GM19372 (cell line): Measurements from ENCODE around the gene SDCBP2.
"Not testable (repeated sequence)": the region's sequence is repeated elsewhere in the genome, so short reads cannot be mapped to it uniquely, and the experiment has no call there.

Experiments used
- ATAC-seq: cut with Tn5 transposase; IDR thresholded peaks from one replicate; pipeline ENCODE4 v1.9.1; 2021; ENCODE audit warnings: mild to moderate bottlenecking, low read depth, moderate library complexity; ENCODE audit not compliant: unreplicated experiment

SDCBP2 gene

GRCh38 chr20:1360094-1360846, 31.3 kb upstream of the SDCBP2 start:
- no peak for ATAC-seq

GRCh38 chr20:1357921-1358671, 29.2 kb upstream of the SDCBP2 start:
- ATAC-seq = no peak

- no peak for ATAC-seq
Measured at GRCh38 chr20:1353956-1354355, 25.0 kb upstream of the SDCBP2 start.

GRCh38 chr20:1346315-1346969, 17.5 kb upstream of the SDCBP2 start:
- ATAC-seq = no peak

GRCh38 chr20:1345756-1346093, 16.8 kb upstream of the SDCBP2 start:
- ATAC-seq = no peak

GRCh38 chr20:1345030-1345755, 16.3 kb upstream of the SDCBP2 start:
- ATAC-seq = no peak

GRCh38 chr20:1343446-1344124, 14.6 kb upstream of the SDCBP2 start:
- ATAC-seq = not testable (repeated sequence)

- no peak for ATAC-seq
Measured at GRCh38 chr20:1341561-1342265, 12.8 kb upstream of the SDCBP2 start.

- no peak for ATAC-seq
Measured at GRCh38 chr20:1338801-1339200, 9.9 kb upstream of the SDCBP2 start.

- no peak for ATAC-seq
Measured at GRCh38 chr20:1338096-1338495, 9.2 kb upstream of the SDCBP2 start.

GRCh38 chr20:1337441-1337840, 8.5 kb upstream of the SDCBP2 start:
- no peak for ATAC-seq

- ATAC-seq = no peak
Measured at GRCh38 chr20:1336699-1337367, 7.9 kb upstream of the SDCBP2 start.

GRCh38 chr20:1335961-1336698, 7.2 kb upstream of the SDCBP2 start:
- ATAC-seq = no peak

- ATAC-seq = no peak
Measured at GRCh38 chr20:1334761-1335160, 5.8 kb upstream of the SDCBP2 start.

GRCh38 chr20:1334370-1334731, 5.4 kb upstream of the SDCBP2 start:
- ATAC-seq = no peak

- no peak for ATAC-seq
Measured at GRCh38 chr20:1333462-1334369, 4.8 kb upstream of the SDCBP2 start.

- ATAC-seq = no peak
Measured at GRCh38 chr20:1332749-1333300, 3.9 kb upstream of the SDCBP2 start.
